A549 treated with DMSO at 1 μM for 4 hours (cell line): ENCODE results near the gene AMMECR1L. TPM values are rescaled to one million over a fixed set of nuclear protein-coding genes. Genes with fewer than 3 reads are reported as not detected.

ENCODE experiments used
- total RNA-seq: library from RNA; stranded (reverse); fragments of 200-300 nt; extraction: Qiagen RNA extraction; gene quantifications from 5 replicates; pipeline ENCODE4 v1.2.3, GENCODE V29; 2022; ENCODE audit warnings: low read depth

AMMECR1L gene
- total RNA-seq, result 17.6 to 20.7 TPM (median 19.0 TPM) in 5 replicates

GRCh38 chr2:127885780-127886592, at the start of gene AMMECR1L:
Gene AMMECR1L (minus strand): TSS chr2:127885956. CDS start chr2:127874234, 11,722 bp downstream.

Other genes starting within 250 kb of the AMMECR1L start
- 0.06 to 0.47 TPM (median 0.10 TPM) in 5 replicates for gene GPR17, start 239.8 kb downstream of the AMMECR1L start, total RNA-seq
- 4.5 to 6.0 TPM (median 5.1 TPM) in 5 replicates for gene LIMS2, start 210.4 kb downstream of the AMMECR1L start, total RNA-seq
- 4.4 to 6.8 TPM (median 5.7 TPM) in 5 replicates for gene SFT2D3, start 184.5 kb downstream of the AMMECR1L start, total RNA-seq
- gene WDR33, start 74.8 kb downstream of the AMMECR1L start, total RNA-seq, result 18.7 to 31.5 TPM (median 28.3 TPM) in 5 replicates
- 51.5 to 66.0 TPM (median 59.0 TPM) in 5 replicates for gene POLR2D, start 27.8 kb downstream of the AMMECR1L start, total RNA-seq
- 11.4 to 14.8 TPM (median 12.7 TPM) in 5 replicates for gene SAP130, start 142.1 kb upstream of the AMMECR1L start, total RNA-seq
- gene UGGT1, start 205.2 kb upstream of the AMMECR1L start, total RNA-seq, result 18.6 to 29.1 TPM (median 24.9 TPM) in 5 replicates